Measurements from ENCODE around the gene FGF12. TPM values are rescaled to one million over a fixed set of nuclear protein-coding genes. Genes with fewer than 3 reads are reported as not detected.

FGF12 gene
- total and polyA plus RNA-seq, 3 experiments from 2014 or later = not detected

GRCh38 chr3:192570821-192571791, 156.2 kb downstream of the FGF12 start:
- no peak for DNase-seq
- Histone ChIP-seq H3K4me3 (ENCODE audit: low read length) (no peak overlapping the region), H3K4me1 (ENCODE audit: insufficient read depth, low read length) (no peaks in the 10 kb centered on the region), H3K9me3 (ENCODE audit: low read length) (no peaks in the 10 kb centered on the region), H3K27ac (ENCODE audit: low read depth, low read length) (no peak overlapping the region), H3K27me3 (ENCODE audit: insufficient read depth, low read length, poor library complexity, severe bottlenecking) (no peaks in the 10 kb centered on the region), H3K36me3 (ENCODE audit: insufficient read depth, low read length) (no peaks in the 10 kb centered on the region)
- CTCF ChIA-PET = no interaction called here
- peak overlapping the region in 5 of 7 donors; percentile 36 to 48 (median 40) for H3K4me3 Mint-ChIP-seq
- no peak overlapping the region for H3K27ac Mint-ChIP-seq
- POLR2A ChIA-PET = no interaction called here
- H3K36me3 Mint-ChIP-seq = no peaks in the 10 kb centered on the region
- peaks cover 4 to 9% (median 9%) of the 10 kb centered on the region in 3 donors for H3K4me1 Mint-ChIP-seq
- no peaks in the 10 kb centered on the region for H3K27me3 Mint-ChIP-seq
- no peaks in the 10 kb centered on the region for H3K9me3 Mint-ChIP-seq

GRCh38 chr3:192570315-192570714, 157.0 kb downstream of the FGF12 start:
- H3K36me3 Mint-ChIP-seq = no peaks in the 10 kb centered on the region
- no peak overlapping the region for H3K4me3 Mint-ChIP-seq
- Histone ChIP-seq H3K9me3 (ENCODE audit: low read length) (no peaks in the 10 kb centered on the region), H3K27ac (ENCODE audit: low read depth, low read length) (no peak overlapping the region), H3K4me3 (ENCODE audit: low read length) (no peak overlapping the region), H3K4me1 (ENCODE audit: insufficient read depth, low read length) (no peaks in the 10 kb centered on the region), H3K36me3 (ENCODE audit: insufficient read depth, low read length) (no peaks in the 10 kb centered on the region), H3K27me3 (ENCODE audit: insufficient read depth, low read length, poor library complexity, severe bottlenecking) (no peaks in the 10 kb centered on the region)
- CTCF ChIA-PET = no interaction called here
- no peak for DNase-seq
- no peaks in the 10 kb centered on the region for H3K9me3 Mint-ChIP-seq
- H3K27ac Mint-ChIP-seq = no peak overlapping the region
- peaks cover 4 to 9% (median 9%) of the 10 kb centered on the region in 3 donors for H3K4me1 Mint-ChIP-seq
- POLR2A ChIA-PET = no interaction called here
- no peaks in the 10 kb centered on the region for H3K27me3 Mint-ChIP-seq

GRCh38 chr3:192566706-192567290, 160.5 kb downstream of the FGF12 start:
- H3K4me1 Mint-ChIP-seq = peaks cover 4 to 9% (median 9%) of the 10 kb centered on the region in 3 donors
- POLR2A ChIA-PET = no interaction called here
- no peaks in the 10 kb centered on the region for H3K27me3 ChIP-seq (ENCODE audit: insufficient read depth, low read length, poor library complexity, severe bottlenecking)
- H3K27ac Mint-ChIP-seq = no peak overlapping the region
- no peaks in the 10 kb centered on the region for H3K9me3 Mint-ChIP-seq
- H3K36me3 ChIP-seq (ENCODE audit: insufficient read depth, low read length) = no peaks in the 10 kb centered on the region
- H3K4me3 ChIP-seq (ENCODE audit: low read length) = no peak overlapping the region
- CTCF ChIA-PET = no interaction called here
- DNase-seq = peak; percentile 5 to 49 (median 15)
- H3K9me3 ChIP-seq (ENCODE audit: low read length) = no peaks in the 10 kb centered on the region
- no peak overlapping the region for H3K4me3 Mint-ChIP-seq
- no peaks in the 10 kb centered on the region for H3K4me1 ChIP-seq (ENCODE audit: insufficient read depth, low read length)
- no peak overlapping the region for H3K27ac ChIP-seq (ENCODE audit: low read depth, low read length)
- no peaks in the 10 kb centered on the region for H3K36me3 Mint-ChIP-seq
- no peaks in the 10 kb centered on the region for H3K27me3 Mint-ChIP-seq

- no peaks in the 10 kb centered on the region for H3K36me3 ChIP-seq (ENCODE audit: insufficient read depth, low read length)
- no peaks in the 10 kb centered on the region for H3K27me3 Mint-ChIP-seq
- H3K27ac ChIP-seq (ENCODE audit: low read depth, low read length) = no peak overlapping the region
- no peak overlapping the region for H3K27ac Mint-ChIP-seq
- H3K27me3 ChIP-seq (ENCODE audit: insufficient read depth, low read length, poor library complexity, severe bottlenecking) = no peaks in the 10 kb centered on the region
- H3K4me3 ChIP-seq (ENCODE audit: low read length) = no peak overlapping the region
- CTCF ChIA-PET = no interaction called here
- H3K36me3 Mint-ChIP-seq = no peaks in the 10 kb centered on the region
- H3K9me3 ChIP-seq (ENCODE audit: low read length) = no peaks in the 10 kb centered on the region
- no peaks in the 10 kb centered on the region for H3K4me1 ChIP-seq (ENCODE audit: insufficient read depth, low read length)
- H3K4me3 Mint-ChIP-seq = no peak overlapping the region
- no peak for DNase-seq
- POLR2A ChIA-PET = no interaction called here
- peaks cover 0 to 3% (median 0%) of the 10 kb centered on the region in 5 donors for H3K9me3 Mint-ChIP-seq
- peaks cover 0 to 2% (median 0%) of the 10 kb centered on the region in 3 donors for H3K4me1 Mint-ChIP-seq
Observed at GRCh38 chr3:192564611-192565010, 162.7 kb downstream of the FGF12 start.

GRCh38 chr3:192563417-192563816, 163.9 kb downstream of the FGF12 start:
- H3K4me1 ChIP-seq (ENCODE audit: insufficient read depth, low read length) = no peaks in the 10 kb centered on the region
- Mint-ChIP-seq H3K9me3 (peaks cover 0 to 3% (median 0%) of the 10 kb centered on the region in 5 donors), H3K4me3 (no peak overlapping the region), H3K36me3 (no peaks in the 10 kb centered on the region), H3K27me3 (no peaks in the 10 kb centered on the region), H3K4me1 (peaks cover 0 to 2% (median 0%) of the 10 kb centered on the region in 3 donors), H3K27ac (no peak overlapping the region)
- H3K27ac ChIP-seq (ENCODE audit: low read depth, low read length) = no peak overlapping the region
- CTCF ChIA-PET = no interaction called here
- H3K9me3 ChIP-seq (ENCODE audit: low read length) = no peaks in the 10 kb centered on the region
- H3K4me3 ChIP-seq (ENCODE audit: low read length) = no peak overlapping the region
- H3K27me3 ChIP-seq (ENCODE audit: insufficient read depth, low read length, poor library complexity, severe bottlenecking) = no peaks in the 10 kb centered on the region
- no peaks in the 10 kb centered on the region for H3K36me3 ChIP-seq (ENCODE audit: insufficient read depth, low read length)
- POLR2A ChIA-PET = no interaction called here
- DNase-seq = no peak

GRCh38 chr3:192553707-192554106, 173.6 kb downstream of the FGF12 start:
- no peak overlapping the region for H3K4me3 Mint-ChIP-seq
- H3K4me1 Mint-ChIP-seq = no peaks in the 10 kb centered on the region
- no peak overlapping the region for H3K27ac Mint-ChIP-seq
- Histone ChIP-seq H3K27me3 (ENCODE audit: insufficient read depth, low read length, poor library complexity, severe bottlenecking) (no peaks in the 10 kb centered on the region), H3K4me1 (ENCODE audit: insufficient read depth, low read length) (no peaks in the 10 kb centered on the region), H3K27ac (ENCODE audit: low read depth, low read length) (no peak overlapping the region), H3K36me3 (ENCODE audit: insufficient read depth, low read length) (no peaks in the 10 kb centered on the region), H3K9me3 (ENCODE audit: low read length) (no peaks in the 10 kb centered on the region), H3K4me3 (ENCODE audit: low read length) (no peak overlapping the region)
- no peak for DNase-seq
- H3K36me3 Mint-ChIP-seq = no peaks in the 10 kb centered on the region
- CTCF ChIA-PET = no interaction called here
- peaks cover 4 to 42% (median 15%) of the 10 kb centered on the region in 5 donors for H3K9me3 Mint-ChIP-seq
- POLR2A ChIA-PET = no interaction called here
- no peaks in the 10 kb centered on the region for H3K27me3 Mint-ChIP-seq

GRCh38 chr3:192550356-192550755, 177.0 kb downstream of the FGF12 start:
- Mint-ChIP-seq H3K4me1 (no peaks in the 10 kb centered on the region), H3K36me3 (no peaks in the 10 kb centered on the region), H3K27ac (no peak overlapping the region), H3K27me3 (no peaks in the 10 kb centered on the region), H3K4me3 (no peak overlapping the region), H3K9me3 (peaks cover 4 to 25% (median 13%) of the 10 kb centered on the region in 5 donors)
- Histone ChIP-seq H3K9me3 (ENCODE audit: low read length) (no peaks in the 10 kb centered on the region), H3K27me3 (ENCODE audit: insufficient read depth, low read length, poor library complexity, severe bottlenecking) (no peaks in the 10 kb centered on the region), H3K4me1 (ENCODE audit: insufficient read depth, low read length) (no peaks in the 10 kb centered on the region), H3K27ac (ENCODE audit: low read depth, low read length) (no peak overlapping the region), H3K36me3 (ENCODE audit: insufficient read depth, low read length) (no peaks in the 10 kb centered on the region), H3K4me3 (ENCODE audit: low read length) (no peak overlapping the region)
- CTCF ChIA-PET = no interaction called here
- POLR2A ChIA-PET = no interaction called here
- no peak for DNase-seq

GRCh38 chr3:192545333-192545732, 182.0 kb downstream of the FGF12 start:
- H3K4me3 Mint-ChIP-seq = no peak overlapping the region
- no peak for DNase-seq
- no peaks in the 10 kb centered on the region for H3K9me3 ChIP-seq (ENCODE audit: low read length)
- ChIA-PET CTCF (no interaction called here), POLR2A (no interaction called here)
- no peak overlapping the region for H3K27ac ChIP-seq (ENCODE audit: low read depth, low read length)
- H3K36me3 Mint-ChIP-seq = no peaks in the 10 kb centered on the region
- H3K4me1 ChIP-seq (ENCODE audit: insufficient read depth, low read length) = no peaks in the 10 kb centered on the region
- no peak overlapping the region for H3K4me3 ChIP-seq (ENCODE audit: low read length)
- no peaks in the 10 kb centered on the region for H3K4me1 Mint-ChIP-seq
- no peak overlapping the region for H3K27ac Mint-ChIP-seq
- peaks cover 3 to 15% (median 11%) of the 10 kb centered on the region in 5 donors for H3K9me3 Mint-ChIP-seq
- no peaks in the 10 kb centered on the region for H3K36me3 ChIP-seq (ENCODE audit: insufficient read depth, low read length)
- H3K27me3 ChIP-seq (ENCODE audit: insufficient read depth, low read length, poor library complexity, severe bottlenecking) = no peaks in the 10 kb centered on the region
- H3K27me3 Mint-ChIP-seq = peaks cover 0 to 3% of the 10 kb centered on the region in 2 donors

Measured in CD8-positive, alpha-beta memory T cell (primary cell).